ENCODE data around the gene MANF. TPM values are rescaled to one million over a fixed set of nuclear protein-coding genes. Genes with fewer than 3 reads are reported as not detected.
A peak's percentile ranks its signal among the peaks of the same experiment; 100 is the strongest.

MANF gene
- polyA plus RNA-seq (2012; ENCODE audit: insufficient read length, low read depth): 90.7 TPM

- 0 out of 4 replicates have a peak, but pooled peaks of 1 of the 2 experiments have one; percentile 31 for TF ChIP-seq REST (IDR thresholded peaks at IDR 0.05; ENCODE audit: insufficient read depth in 1 of 2, low read depth in 2 of 2, low read length in 2 of 2)
- TF ChIP-seq POLR2AphosphoS5 (IDR thresholded peaks at IDR 0.05; ENCODE audit: low read depth, low read length): peak; percentile 78
- TF ChIP-seq TAF1 (IDR thresholded peaks at IDR 0.05; ENCODE audit: borderline replicate concordance, insufficient read depth, low read length): peak; percentile 83; the same call in 1 of the 2 replicates
- TF ChIP-seq SIN3A (IDR thresholded peaks at IDR 0.05; ENCODE audit: borderline replicate concordance, insufficient read depth, low read length): no peak
- no peak for TF ChIP-seq FOXP2 (optimal IDR thresholded peaks at IDR 0.05; ENCODE audit: borderline replicate concordance, extremely low read depth, extremely low read length, insufficient read depth)
Measured at GRCh38 chr3:51384726-51385473, at the start of gene MANF. Gene MANF, plus strand, starts transcription at chr3:51385291. Its CDS starts 52 bp downstream, at chr3:51385343.

GRCh38 chr3:51336261-51336660 is 48.8 kb upstream of the MANF start:
- no peak for TF ChIP-seq TAF1 (IDR thresholded peaks at IDR 0.05; ENCODE audit: borderline replicate concordance, insufficient read depth, low read length)
- TF ChIP-seq SIN3A (IDR thresholded peaks at IDR 0.05; ENCODE audit: borderline replicate concordance, insufficient read depth, low read length): no peak
- no peak for TF ChIP-seq REST (IDR thresholded peaks at IDR 0.05; ENCODE audit: insufficient read depth in 1 of 2, low read depth in 2 of 2, low read length in 2 of 2)
- TF ChIP-seq FOXP2 (optimal IDR thresholded peaks at IDR 0.05; ENCODE audit: borderline replicate concordance, extremely low read depth, extremely low read length, insufficient read depth): no peak
- no peak for TF ChIP-seq POLR2AphosphoS5 (IDR thresholded peaks at IDR 0.05; ENCODE audit: low read depth, low read length)

- TF ChIP-seq TAF1 (IDR thresholded peaks at IDR 0.05; ENCODE audit: borderline replicate concordance, insufficient read depth, low read length) (no peak), POLR2AphosphoS5 (IDR thresholded peaks at IDR 0.05; ENCODE audit: low read depth, low read length) (no peak), SIN3A (IDR thresholded peaks at IDR 0.05; ENCODE audit: borderline replicate concordance, insufficient read depth, low read length) (no peak), FOXP2 (optimal IDR thresholded peaks at IDR 0.05; ENCODE audit: borderline replicate concordance, extremely low read depth, extremely low read length, insufficient read depth) (no peak), REST (IDR thresholded peaks at IDR 0.05; ENCODE audit: insufficient read depth in 1 of 2, low read depth in 2 of 2, low read length in 2 of 2) (no peak)
Measured at GRCh38 chr3:51337666-51338065, 47.4 kb upstream of the MANF start.

- TF ChIP-seq TAF1 (IDR thresholded peaks at IDR 0.05; ENCODE audit: borderline replicate concordance, insufficient read depth, low read length) (no peak), SIN3A (IDR thresholded peaks at IDR 0.05; ENCODE audit: borderline replicate concordance, insufficient read depth, low read length) (no peak), POLR2AphosphoS5 (IDR thresholded peaks at IDR 0.05; ENCODE audit: low read depth, low read length) (no peak), FOXP2 (optimal IDR thresholded peaks at IDR 0.05; ENCODE audit: borderline replicate concordance, extremely low read depth, extremely low read length, insufficient read depth) (no peak), REST (IDR thresholded peaks at IDR 0.05; ENCODE audit: insufficient read depth in 1 of 2, low read depth in 2 of 2, low read length in 2 of 2) (no peak)
Measured at GRCh38 chr3:51338632-51339031, 46.5 kb upstream of the MANF start.

Measured in PFSK-1 (cell line).